ENCODE data around the gene KCNG1. TPM values are rescaled to one million over a fixed set of nuclear protein-coding genes. Genes with fewer than 3 reads are reported as not detected.
A peak's percentile ranks its signal among the peaks of the same experiment; 100 is the strongest.

KCNG1 gene
- polyA plus RNA-seq, 4 donors: 1.3 to 29.1 (median 1.6) TPM

DNA sequence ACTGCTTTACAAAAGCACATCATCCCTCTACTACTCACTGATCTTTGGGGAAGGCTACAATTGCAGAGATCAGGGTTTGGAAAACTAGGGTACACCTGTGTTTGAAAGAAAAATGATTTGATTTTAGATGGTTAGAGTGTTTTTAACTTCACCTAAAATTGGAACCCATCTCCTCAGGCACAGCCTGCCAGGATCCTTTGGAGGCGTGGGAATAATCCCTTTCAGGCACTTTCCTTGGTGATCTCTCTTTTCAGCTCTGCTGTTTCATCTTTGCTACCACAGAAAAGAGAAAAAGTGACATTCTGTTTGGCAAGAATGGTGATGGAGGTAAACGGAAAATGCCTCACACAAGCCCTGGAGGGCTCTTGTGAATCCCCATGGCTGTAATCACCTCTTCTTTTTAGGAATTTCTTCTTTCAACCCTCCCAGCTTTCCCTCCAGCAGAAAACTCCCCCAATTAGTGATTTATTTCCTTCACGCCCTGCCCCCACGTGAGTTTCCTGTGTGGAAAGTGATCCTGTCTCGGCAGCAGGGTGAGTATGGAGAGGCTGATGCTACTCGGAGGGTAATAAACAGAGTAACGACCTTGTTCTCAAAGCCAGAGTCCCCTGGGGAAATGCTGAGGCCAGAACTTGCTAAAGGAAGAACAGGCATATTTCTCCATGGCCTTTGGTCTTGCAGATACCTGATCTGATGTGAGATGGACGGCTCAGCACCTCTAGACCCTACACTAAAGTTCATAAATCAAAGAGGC lies 9.2 kb downstream of the KCNG1 start:
- H3K4me3 ChIP-seq (ENCODE audit: low read depth in 1 of 3, low read length in 3 of 3): no peak overlapping the region
- peaks cover 0 to 41% (median 2%) of the 10 kb centered on the region in 3 donors for H3K4me1 ChIP-seq (ENCODE audit: control insufficient read depth in 3 of 3, insufficient read depth in 2 of 3, low read depth in 1 of 3, low read length in 2 of 3)
- peaks cover 0 to 15% (median 0%) of the 10 kb centered on the region in 3 donors for H3K36me3 ChIP-seq (ENCODE audit: control insufficient read depth in 3 of 3, insufficient read depth in 2 of 3, low read depth in 1 of 3, low read length in 3 of 3)
- 21 to 28% (median 25%) methylated on average over 8 of the region's 8 CpGs for WGBS, 3 donors
- H3K27me3 ChIP-seq (ENCODE audit: control insufficient read depth in 3 of 3, insufficient read depth in 3 of 3, low read length in 3 of 3): no peaks in the 10 kb centered on the region
- DNase-seq (peak; percentile 53 to 80), FAIRE-seq (no peak)
- peak overlapping the region in 1 of 3 donors; percentile 81 for H3K27ac ChIP-seq (ENCODE audit: low read depth in 1 of 3, low read length in 2 of 3)
- H3K9me3 ChIP-seq (ENCODE audit: control insufficient read depth in 2 of 2, insufficient read depth in 1 of 2, low read depth in 1 of 2, low read length in 1 of 2): no peaks in the 10 kb centered on the region

- FAIRE-seq (no peak), DNase-seq (no peak)
- no peak overlapping the region for H3K4me3 ChIP-seq (ENCODE audit: low read depth in 1 of 3, low read length in 3 of 3)
- 65 to 78% (median 68%) methylated on average over 3 of the region's 3 CpGs for WGBS, 3 donors
- H3K27ac ChIP-seq (ENCODE audit: low read depth in 1 of 3, low read length in 2 of 3): peak overlapping the region in 1 of 3 donors; percentile 43
- peaks cover 0 to 50% (median 2%) of the 10 kb centered on the region in 3 donors for H3K4me1 ChIP-seq (ENCODE audit: control insufficient read depth in 3 of 3, insufficient read depth in 2 of 3, low read depth in 1 of 3, low read length in 2 of 3)
- no peaks in the 10 kb centered on the region for H3K27me3 ChIP-seq (ENCODE audit: control insufficient read depth in 3 of 3, insufficient read depth in 3 of 3, low read length in 3 of 3)
- H3K36me3 ChIP-seq (ENCODE audit: control insufficient read depth in 3 of 3, insufficient read depth in 2 of 3, low read depth in 1 of 3, low read length in 3 of 3): peaks cover 0 to 11% (median 0%) of the 10 kb centered on the region in 3 donors
- no peaks in the 10 kb centered on the region for H3K9me3 ChIP-seq (ENCODE audit: control insufficient read depth in 2 of 2, insufficient read depth in 1 of 2, low read depth in 1 of 2, low read length in 1 of 2)
Observed at GRCh38 chr20:51012357-51012756, 10.6 kb downstream of the KCNG1 start.

GRCh38 chr20:51011479-51011878 lies 11.4 kb downstream of the KCNG1 start:
- FAIRE-seq: no peak
- Histone ChIP-seq H3K27me3 (ENCODE audit: control insufficient read depth in 3 of 3, insufficient read depth in 3 of 3, low read length in 3 of 3) (no peaks in the 10 kb centered on the region), H3K27ac (ENCODE audit: low read depth in 1 of 3, low read length in 2 of 3) (no peak overlapping the region), H3K4me1 (ENCODE audit: control insufficient read depth in 3 of 3, insufficient read depth in 2 of 3, low read depth in 1 of 3, low read length in 2 of 3) (peaks cover 0 to 50% (median 2%) of the 10 kb centered on the region in 3 donors), H3K36me3 (ENCODE audit: control insufficient read depth in 3 of 3, insufficient read depth in 2 of 3, low read depth in 1 of 3, low read length in 3 of 3) (peaks cover 0 to 12% (median 0%) of the 10 kb centered on the region in 3 donors), H3K4me3 (ENCODE audit: low read depth in 1 of 3, low read length in 3 of 3) (no peak overlapping the region), H3K9me3 (ENCODE audit: control insufficient read depth in 2 of 2, insufficient read depth in 1 of 2, low read depth in 1 of 2, low read length in 1 of 2) (no peaks in the 10 kb centered on the region)
- 76 to 86% (median 76%) methylated on average over 4 of the region's 4 CpGs for WGBS, 3 donors
- no peak for DNase-seq

- no peaks in the 10 kb centered on the region for H3K27me3 ChIP-seq (ENCODE audit: control insufficient read depth in 3 of 3, insufficient read depth in 3 of 3, low read length in 3 of 3)
- H3K36me3 ChIP-seq (ENCODE audit: control insufficient read depth in 3 of 3, insufficient read depth in 2 of 3, low read depth in 1 of 3, low read length in 3 of 3): peaks cover 0 to 11% (median 0%) of the 10 kb centered on the region in 3 donors
- DNase-seq (no peak), FAIRE-seq (no peak)
- WGBS, 3 donors: 91 to 93% (median 92%) methylated on average over 3 of the region's 3 CpGs
- H3K4me3 ChIP-seq (ENCODE audit: low read depth in 1 of 3, low read length in 3 of 3): no peak overlapping the region
- H3K27ac ChIP-seq (ENCODE audit: low read depth in 1 of 3, low read length in 2 of 3): no peak overlapping the region
- H3K4me1 ChIP-seq (ENCODE audit: control insufficient read depth in 3 of 3, insufficient read depth in 2 of 3, low read depth in 1 of 3, low read length in 2 of 3): peaks cover 0 to 50% (median 2%) of the 10 kb centered on the region in 3 donors
- H3K9me3 ChIP-seq (ENCODE audit: control insufficient read depth in 2 of 2, insufficient read depth in 1 of 2, low read depth in 1 of 2, low read length in 1 of 2): no peaks in the 10 kb centered on the region
Observed at GRCh38 chr20:51010932-51011331, 12.0 kb downstream of the KCNG1 start.

DNA sequence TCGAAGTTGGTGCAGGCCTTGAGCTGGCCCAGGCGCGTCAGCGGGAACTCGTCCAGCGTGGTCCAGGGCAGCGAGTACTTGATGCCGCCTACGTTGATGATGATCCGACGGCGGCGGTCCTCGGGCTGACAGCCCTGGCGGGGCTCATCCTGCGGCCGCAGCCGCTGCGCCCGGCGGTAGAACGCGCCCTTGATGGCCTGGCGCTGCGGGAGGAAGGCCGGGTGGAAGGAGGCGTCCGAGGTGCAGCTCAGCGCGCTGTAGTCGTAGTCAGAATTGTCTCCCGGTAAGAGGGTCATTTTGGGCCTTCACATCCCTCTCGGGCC lies 12.9 kb downstream of the KCNG1 start:
- H3K4me1 ChIP-seq (ENCODE audit: control insufficient read depth in 3 of 3, insufficient read depth in 2 of 3, low read depth in 1 of 3, low read length in 2 of 3): peaks cover 0 to 45% (median 2%) of the 10 kb centered on the region in 3 donors
- no peak for FAIRE-seq
- no peak overlapping the region for H3K27ac ChIP-seq (ENCODE audit: low read depth in 1 of 3, low read length in 2 of 3)
- no peaks in the 10 kb centered on the region for H3K27me3 ChIP-seq (ENCODE audit: control insufficient read depth in 3 of 3, insufficient read depth in 3 of 3, low read length in 3 of 3)
- H3K9me3 ChIP-seq (ENCODE audit: control insufficient read depth in 2 of 2, insufficient read depth in 1 of 2, low read depth in 1 of 2, low read length in 1 of 2): no peaks in the 10 kb centered on the region
- WGBS, 3 donors: 88 to 95% (median 91%) methylated on average over 30 to 33 of the region's 33 CpGs
- H3K4me3 ChIP-seq (ENCODE audit: low read depth in 1 of 3, low read length in 3 of 3): no peak overlapping the region
- no peak for DNase-seq
- peaks cover 0 to 19% (median 0%) of the 10 kb centered on the region in 3 donors for H3K36me3 ChIP-seq (ENCODE audit: control insufficient read depth in 3 of 3, insufficient read depth in 2 of 3, low read depth in 1 of 3, low read length in 3 of 3)

DNA sequence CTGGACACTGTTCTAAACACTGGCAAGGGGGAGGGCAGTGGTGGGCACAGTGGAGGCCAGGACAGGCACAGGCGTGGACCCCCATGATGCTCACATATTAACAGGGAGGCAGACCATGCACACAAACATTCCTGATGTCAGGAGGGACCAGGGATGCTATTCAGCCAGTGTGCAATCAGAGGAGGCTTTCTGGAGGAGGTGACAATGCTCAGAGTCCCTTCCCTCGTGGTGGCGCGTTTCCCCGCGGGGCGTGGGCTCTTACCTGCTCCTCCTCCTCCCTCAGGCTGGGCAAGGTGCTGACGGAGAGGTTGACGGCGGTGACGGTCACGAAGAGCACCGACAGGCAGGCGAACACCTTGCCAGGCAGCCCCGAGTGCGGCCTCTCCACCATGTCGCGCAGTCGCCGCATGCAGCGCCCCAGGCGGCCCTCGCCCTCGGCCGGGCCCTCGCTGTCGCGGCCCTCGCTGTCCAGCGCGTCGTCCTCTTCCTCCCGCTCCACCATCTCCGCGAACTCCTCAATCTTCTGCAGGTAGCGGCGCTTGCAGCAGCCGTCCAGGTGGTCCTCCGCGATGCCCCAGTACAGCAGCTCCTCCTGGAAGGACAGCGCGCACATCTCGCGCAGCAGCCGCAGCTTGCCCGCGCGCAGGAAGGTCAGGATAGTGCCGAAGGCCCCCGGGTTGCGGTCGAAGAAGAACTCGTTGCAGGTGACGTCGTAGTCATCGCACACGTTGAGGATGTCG lies 13.4 kb downstream of the KCNG1 start:
- peaks cover 0 to 24% (median 0%) of the 10 kb centered on the region in 3 donors for H3K36me3 ChIP-seq (ENCODE audit: control insufficient read depth in 3 of 3, insufficient read depth in 2 of 3, low read depth in 1 of 3, low read length in 3 of 3)
- no peak overlapping the region for H3K27ac ChIP-seq (ENCODE audit: low read depth in 1 of 3, low read length in 2 of 3)
- FAIRE-seq (no peak), DNase-seq (no peak)
- 88 to 95% (median 91%) methylated on average over 50 to 58 of the region's 58 CpGs for WGBS, 3 donors
- H3K4me1 ChIP-seq (ENCODE audit: control insufficient read depth in 3 of 3, insufficient read depth in 2 of 3, low read depth in 1 of 3, low read length in 2 of 3): peaks cover 0 to 40% (median 0%) of the 10 kb centered on the region in 3 donors
- H3K4me3 ChIP-seq (ENCODE audit: low read depth in 1 of 3, low read length in 3 of 3): no peak overlapping the region
- H3K27me3 ChIP-seq (ENCODE audit: control insufficient read depth in 3 of 3, insufficient read depth in 3 of 3, low read length in 3 of 3): no peaks in the 10 kb centered on the region
- H3K9me3 ChIP-seq (ENCODE audit: control insufficient read depth in 2 of 2, insufficient read depth in 1 of 2, low read depth in 1 of 2, low read length in 1 of 2): no peaks in the 10 kb centered on the region

DNA sequence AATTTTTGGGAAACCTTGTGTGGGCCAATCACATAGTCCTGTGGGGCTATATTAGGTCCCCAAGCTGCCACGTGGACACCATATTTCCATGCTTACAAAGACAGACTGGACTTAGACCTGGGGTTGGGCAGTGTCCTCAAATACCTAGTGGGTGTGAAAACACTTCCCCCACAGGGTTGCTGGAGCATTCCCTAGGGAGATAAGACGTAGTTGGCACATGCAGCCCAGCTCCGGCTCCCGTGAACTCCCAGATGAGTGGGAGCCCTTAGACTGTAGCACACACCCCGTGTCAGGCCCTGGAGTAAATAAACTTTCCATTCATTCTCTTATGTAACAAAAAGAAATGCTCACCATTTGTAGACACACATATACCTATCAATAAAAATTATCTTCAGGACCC lies 14.2 kb downstream of the KCNG1 start:
- peak overlapping the region in 1 of 3 donors; percentile 42 for H3K27ac ChIP-seq (ENCODE audit: low read depth in 1 of 3, low read length in 2 of 3)
- no peak overlapping the region for H3K4me3 ChIP-seq (ENCODE audit: low read depth in 1 of 3, low read length in 3 of 3)
- H3K27me3 ChIP-seq (ENCODE audit: control insufficient read depth in 3 of 3, insufficient read depth in 3 of 3, low read length in 3 of 3): no peaks in the 10 kb centered on the region
- no peaks in the 10 kb centered on the region for H3K9me3 ChIP-seq (ENCODE audit: control insufficient read depth in 2 of 2, insufficient read depth in 1 of 2, low read depth in 1 of 2, low read length in 1 of 2)
- DNase-seq: peak; percentile 83 to 94
- WGBS, 3 donors: 10 to 53% (median 47%) methylated on average over 5 of the region's 5 CpGs
- peaks cover 0 to 30% (median 0%) of the 10 kb centered on the region in 3 donors for H3K36me3 ChIP-seq (ENCODE audit: control insufficient read depth in 3 of 3, insufficient read depth in 2 of 3, low read depth in 1 of 3, low read length in 3 of 3)
- peaks cover 0 to 32% (median 0%) of the 10 kb centered on the region in 3 donors for H3K4me1 ChIP-seq (ENCODE audit: control insufficient read depth in 3 of 3, insufficient read depth in 2 of 3, low read depth in 1 of 3, low read length in 2 of 3)
- no peak for FAIRE-seq

- Histone ChIP-seq H3K4me1 (ENCODE audit: control insufficient read depth in 3 of 3, insufficient read depth in 2 of 3, low read depth in 1 of 3, low read length in 2 of 3) (peaks cover 0 to 14% (median 0%) of the 10 kb centered on the region in 3 donors), H3K9me3 (ENCODE audit: control insufficient read depth in 2 of 2, insufficient read depth in 1 of 2, low read depth in 1 of 2, low read length in 1 of 2) (no peaks in the 10 kb centered on the region), H3K4me3 (ENCODE audit: low read depth in 1 of 3, low read length in 3 of 3) (no peak overlapping the region), H3K36me3 (ENCODE audit: control insufficient read depth in 3 of 3, insufficient read depth in 2 of 3, low read depth in 1 of 3, low read length in 3 of 3) (peaks cover 0 to 42% (median 0%) of the 10 kb centered on the region in 3 donors), H3K27ac (ENCODE audit: low read depth in 1 of 3, low read length in 2 of 3) (no peak overlapping the region), H3K27me3 (ENCODE audit: control insufficient read depth in 3 of 3, insufficient read depth in 3 of 3, low read length in 3 of 3) (peaks cover 0 to 5% (median 2%) of the 10 kb centered on the region in 3 donors)
- no peak for DNase-seq
- WGBS, 3 donors: 89 to 93% (median 92%) methylated on average over 7 of the region's 7 CpGs
- no peak for FAIRE-seq
Observed at GRCh38 chr20:51005214-51005613, 17.7 kb downstream of the KCNG1 start.
